Body of pancreas (tissue), 4 donors: ENCODE measurements around the gene SUMF2.

Source experiments
- CTCF ChIP-seq, 7 experiments: fragments of 450-650 bp in 4 of 7; fragments of 200-600 bp in 3 of 7; sonication (generic) in 3 of 7; IDR thresholded peaks; one replicate each; pipeline ENCODE4 v1.5.1; 2016 to 2019; ENCODE audit warnings: antibody characterized with exemption in 7 of 7
- POLR2A ChIP-seq, 3 donors: fragments of 450-650 bp; IDR thresholded peaks; one replicate each; pipeline ENCODE4 v1.6.1; 2016; ENCODE audit warnings: antibody characterized with exemption in 3 of 3, mild to moderate bottlenecking in 2 of 3

- no peak for TF ChIP-seq CTCF (IDR thresholded peaks at IDR 0.05)
- no peak for TF ChIP-seq POLR2A (IDR thresholded peaks at IDR 0.05)
These were observed 35.6 kb downstream of the SUMF2 start for GRCh38 chr7:56099653-56100052.
